ENCODE measurements around the gene SH2D3C.

DNA sequence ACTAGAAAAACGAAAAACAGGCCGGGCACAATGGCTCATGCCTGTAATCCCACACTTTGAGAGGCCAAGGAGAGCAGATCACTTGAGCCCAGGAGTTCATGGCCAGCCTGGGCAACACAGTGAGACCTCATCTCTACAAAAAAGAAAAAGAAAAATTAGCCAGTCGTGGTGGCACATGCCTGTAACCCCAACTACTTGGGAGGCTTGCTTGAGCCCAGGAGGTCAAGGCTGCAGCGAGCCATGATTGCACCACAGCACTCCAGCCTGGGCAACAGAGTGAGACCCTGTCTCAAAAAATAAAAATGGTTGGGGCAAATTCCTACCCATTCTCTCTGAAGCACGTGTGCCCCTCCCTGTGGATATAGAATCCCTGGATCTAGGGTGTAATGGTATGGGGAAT lies 80.1 kb downstream of the SH2D3C start:
- TF ChIP-seq TCF4 (CRISPR knock-in tag; IDR thresholded peaks at IDR 0.05; ENCODE audit: borderline replicate concordance), result no peak
- TF ChIP-seq, protein P1, sequence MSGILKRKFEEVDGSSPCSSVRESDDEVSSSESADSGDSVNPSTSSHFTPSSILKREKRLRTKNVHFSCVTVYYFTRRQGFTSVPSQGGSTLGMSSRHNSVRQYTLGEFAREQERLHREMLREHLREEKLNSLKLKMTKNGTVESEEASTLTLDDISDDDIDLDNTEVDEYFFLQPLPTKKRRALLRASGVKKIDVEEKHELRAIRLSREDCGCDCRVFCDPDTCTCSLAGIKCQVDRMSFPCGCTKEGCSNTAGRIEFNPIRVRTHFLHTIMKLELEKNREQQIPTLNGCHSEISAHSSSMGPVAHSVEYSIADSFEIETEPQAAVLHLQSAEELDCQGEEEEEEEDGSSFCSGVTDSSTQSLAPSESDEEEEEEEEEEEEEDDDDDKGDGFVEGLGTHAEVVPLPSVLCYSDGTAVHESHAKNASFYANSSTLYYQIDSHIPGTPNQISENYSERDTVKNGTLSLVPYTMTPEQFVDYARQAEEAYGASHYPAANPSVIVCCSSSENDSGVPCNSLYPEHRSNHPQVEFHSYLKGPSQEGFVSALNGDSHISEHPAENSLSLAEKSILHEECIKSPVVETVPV (CRISPR knock-in tag; IDR thresholded peaks at IDR 0.05), result no peak
- TF ChIP-seq, protein P2, sequence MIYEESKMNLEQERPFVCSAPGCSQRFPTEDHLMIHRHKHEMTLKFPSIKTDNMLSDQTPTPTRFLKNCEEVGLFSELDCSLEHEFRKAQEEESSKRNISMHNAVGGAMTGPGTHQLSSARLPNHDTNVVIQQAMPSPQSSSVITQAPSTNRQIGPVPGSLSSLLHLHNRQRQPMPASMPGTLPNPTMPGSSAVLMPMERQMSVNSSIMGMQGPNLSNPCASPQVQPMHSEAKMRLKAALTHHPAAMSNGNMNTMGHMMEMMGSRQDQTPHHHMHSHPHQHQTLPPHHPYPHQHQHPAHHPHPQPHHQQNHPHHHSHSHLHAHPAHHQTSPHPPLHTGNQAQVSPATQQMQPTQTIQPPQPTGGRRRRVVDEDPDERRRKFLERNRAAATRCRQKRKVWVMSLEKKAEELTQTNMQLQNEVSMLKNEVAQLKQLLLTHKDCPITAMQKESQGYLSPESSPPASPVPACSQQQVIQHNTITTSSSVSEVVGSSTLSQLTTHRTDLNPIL (CRISPR knock-in tag; IDR thresholded peaks at IDR 0.05; ENCODE audit: low read depth), result no peak
- TF ChIP-seq ZNF70 (CRISPR knock-in tag; IDR thresholded peaks at IDR 0.05), result no peak
- TF ChIP-seq ISL1 (CRISPR knock-in tag; IDR thresholded peaks at IDR 0.05), result no peak
- TF ChIP-seq ZC3H10 (CRISPR knock-in tag; IDR thresholded peaks at IDR 0.05), result no peak
- TF ChIP-seq ZFP30 (CRISPR knock-in tag; IDR thresholded peaks at IDR 0.05), result no peak
- TF ChIP-seq BACH2 (CRISPR knock-in tag; IDR thresholded peaks at IDR 0.05; ENCODE audit: borderline replicate concordance), result no peak
- TF ChIP-seq OSR1 (CRISPR knock-in tag; IDR thresholded peaks at IDR 0.05), result no peak
- TF ChIP-seq, protein P3, sequence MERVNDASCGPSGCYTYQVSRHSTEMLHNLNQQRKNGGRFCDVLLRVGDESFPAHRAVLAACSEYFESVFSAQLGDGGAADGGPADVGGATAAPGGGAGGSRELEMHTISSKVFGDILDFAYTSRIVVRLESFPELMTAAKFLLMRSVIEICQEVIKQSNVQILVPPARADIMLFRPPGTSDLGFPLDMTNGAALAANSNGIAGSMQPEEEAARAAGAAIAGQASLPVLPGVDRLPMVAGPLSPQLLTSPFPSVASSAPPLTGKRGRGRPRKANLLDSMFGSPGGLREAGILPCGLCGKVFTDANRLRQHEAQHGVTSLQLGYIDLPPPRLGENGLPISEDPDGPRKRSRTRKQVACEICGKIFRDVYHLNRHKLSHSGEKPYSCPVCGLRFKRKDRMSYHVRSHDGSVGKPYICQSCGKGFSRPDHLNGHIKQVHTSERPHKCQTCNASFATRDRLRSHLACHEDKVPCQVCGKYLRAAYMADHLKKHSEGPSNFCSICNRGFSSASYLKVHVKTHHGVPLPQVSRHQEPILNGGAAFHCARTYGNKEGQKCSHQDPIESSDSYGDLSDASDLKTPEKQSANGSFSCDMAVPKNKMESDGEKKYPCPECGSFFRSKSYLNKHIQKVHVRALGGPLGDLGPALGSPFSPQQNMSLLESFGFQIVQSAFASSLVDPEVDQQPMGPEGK (CRISPR knock-in tag; IDR thresholded peaks at IDR 0.05; ENCODE audit: borderline replicate concordance), result no peak
- no peak for TF ChIP-seq ESRRG (CRISPR knock-in tag; IDR thresholded peaks at IDR 0.05)
- no peak for TF ChIP-seq ZNF8 (CRISPR knock-in tag; IDR thresholded peaks at IDR 0.05)
